Left lung (tissue), 10 donors: ENCODE measurements around the gene CDH1. TPM values are rescaled to one million over a fixed set of nuclear protein-coding genes. Genes with fewer than 3 reads are reported as not detected.

Experiments used
- ATAC-seq: fragments of 200-7000 bp; cut with Tn5 transposase; one replicate; pipeline ENCODE4 v1.9.1; 2020; ENCODE audit warnings: moderate library complexity
- DNase-seq, 4 donors: peaks; one replicate each; pipeline ENCODE4 v3.0.0-alpha.2; 2013 to 2020
- H3K27ac ChIP-seq, 2 donors: fragments of 200-600 bp; sonication (generic) in 1 of 2; one replicate each; pipeline versions ENCODE4 v1.5.0 to v1.8.0; 2020 to 2021
- H3K27me3 ChIP-seq, 2 donors: fragments of 200-600 bp; sonication (generic) in 1 of 2; one replicate each; pipeline versions ENCODE4 v1.5.0 to v1.8.0; 2020 to 2021
- H3K36me3 ChIP-seq, 2 donors: fragments of 200-600 bp; sonication (generic) in 1 of 2; one replicate each; pipeline versions ENCODE4 v1.5.0 to v1.8.0; 2020 to 2021
- H3K4me1 ChIP-seq, 2 donors: fragments of 200-600 bp; one replicate each; pipeline ENCODE4 v1.8.0; 2021
- H3K4me3 ChIP-seq, 2 donors: fragments of 200-600 bp; sonication (generic) in 1 of 2; one replicate each; pipeline versions ENCODE4 v1.5.0 to v1.8.0; 2020 to 2021; ENCODE audit warnings: mild to moderate bottlenecking in 1 of 2
- H3K9me3 ChIP-seq, 2 donors: fragments of 200-600 bp; sonication (generic) in 1 of 2; one replicate each; pipeline versions ENCODE4 v1.5.0 to v1.8.0; 2020 to 2021
- CTCF ChIP-seq, 2 donors: fragments of 200-600 bp; sonication (generic) in 1 of 2; IDR thresholded peaks; one replicate each; pipeline versions ENCODE4 v1.5.0 to v1.8.0; 2021; ENCODE audit warnings: antibody characterized with exemption in 2 of 2
- intact Hi-C, 2 donors: fragments of 100-400 bp; cut with DNase I; formaldehyde crosslinking; loops; one replicate each; pipeline versions ENCODE4 v1.11.2 to v1.14.2; 2022
- polyA plus RNA-seq, 6 donors: library from polyadenylated mRNA; unstranded; fragments of 120-200 nt; gene quantifications; one replicate each; pipeline ENCODE4 v1.2.1, GENCODE V29; 2013; ENCODE audit not compliant: insufficient read length in 6 of 6
- total RNA-seq, 2 donors: library from RNA; stranded (reverse); fragmentation: NEBNext Ultra II Directional; extraction: Animal tissue kit (Norgen Biotek cat#: 25700); gene quantifications; one replicate each; pipeline ENCODE4 v1.2.1, GENCODE V29; 2021
- donor health status: DM: no; HTN: yes; CAD: no.
- donor health status: DM: no; HTN: no; CAD: no.

CDH1 gene
- total and polyA plus RNA-seq, 8 donors: 123 to 292 (median 164) TPM

- DNase-seq (no peak), ATAC-seq (no peak)
- no peak overlapping the region for H3K27ac ChIP-seq
- no peaks in the 10 kb centered on the region for H3K9me3 ChIP-seq
- peaks cover 11 to 25% of the 10 kb centered on the region in 2 donors for H3K4me1 ChIP-seq
- intact Hi-C loops: no loop called here
- peaks cover 0 to 7% of the 10 kb centered on the region in 2 donors for H3K27me3 ChIP-seq
- H3K36me3 ChIP-seq: no peaks in the 10 kb centered on the region
- no peak for TF ChIP-seq CTCF (IDR thresholded peaks at IDR 0.05)
- H3K4me3 ChIP-seq: no peak overlapping the region
Observed at GRCh38 chr16:68759062-68759461, 22.0 kb downstream of the CDH1 start.

DNA sequence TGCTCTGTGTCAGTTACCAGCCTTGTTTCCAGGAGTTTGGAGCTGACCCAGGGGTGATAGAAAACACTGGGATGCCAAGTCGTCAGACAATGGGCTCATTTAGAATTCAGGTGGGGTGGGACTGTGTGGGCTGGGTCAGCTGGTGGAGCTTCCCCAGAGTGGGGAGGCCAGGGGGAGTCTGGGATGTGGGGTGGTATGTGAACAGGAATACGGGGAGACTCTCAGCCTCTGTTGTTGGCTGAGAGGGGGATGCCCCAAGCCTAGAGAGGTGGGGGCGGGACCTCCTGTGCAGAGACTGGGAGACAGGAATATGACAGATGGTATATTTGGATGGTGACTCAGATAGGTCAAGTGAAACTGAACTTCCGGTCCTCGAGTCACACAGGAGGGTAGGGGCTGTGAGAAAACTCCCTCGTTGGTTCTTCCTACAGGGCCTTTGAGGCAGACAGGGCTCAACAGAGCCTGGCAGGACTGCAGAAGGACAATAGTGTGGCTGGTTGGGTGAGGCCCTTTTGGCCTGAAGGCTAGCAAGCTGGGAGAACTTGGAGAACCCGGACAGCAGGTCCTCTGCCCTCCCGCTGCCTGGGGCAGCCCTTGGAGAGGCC is 23.7 kb downstream of the CDH1 start:
- ATAC-seq (peak; percentile 32), DNase-seq (no peak)
- Histone ChIP-seq H3K27me3 (peaks cover 0 to 7% of the 10 kb centered on the region in 2 donors), H3K4me1 (peaks cover 11 to 19% of the 10 kb centered on the region in 2 donors), H3K27ac (no peak overlapping the region), H3K4me3 (no peak overlapping the region), H3K9me3 (no peaks in the 10 kb centered on the region), H3K36me3 (no peaks in the 10 kb centered on the region)
- no peak for TF ChIP-seq CTCF (IDR thresholded peaks at IDR 0.05)
- intact Hi-C loops: no loop called here

DNA sequence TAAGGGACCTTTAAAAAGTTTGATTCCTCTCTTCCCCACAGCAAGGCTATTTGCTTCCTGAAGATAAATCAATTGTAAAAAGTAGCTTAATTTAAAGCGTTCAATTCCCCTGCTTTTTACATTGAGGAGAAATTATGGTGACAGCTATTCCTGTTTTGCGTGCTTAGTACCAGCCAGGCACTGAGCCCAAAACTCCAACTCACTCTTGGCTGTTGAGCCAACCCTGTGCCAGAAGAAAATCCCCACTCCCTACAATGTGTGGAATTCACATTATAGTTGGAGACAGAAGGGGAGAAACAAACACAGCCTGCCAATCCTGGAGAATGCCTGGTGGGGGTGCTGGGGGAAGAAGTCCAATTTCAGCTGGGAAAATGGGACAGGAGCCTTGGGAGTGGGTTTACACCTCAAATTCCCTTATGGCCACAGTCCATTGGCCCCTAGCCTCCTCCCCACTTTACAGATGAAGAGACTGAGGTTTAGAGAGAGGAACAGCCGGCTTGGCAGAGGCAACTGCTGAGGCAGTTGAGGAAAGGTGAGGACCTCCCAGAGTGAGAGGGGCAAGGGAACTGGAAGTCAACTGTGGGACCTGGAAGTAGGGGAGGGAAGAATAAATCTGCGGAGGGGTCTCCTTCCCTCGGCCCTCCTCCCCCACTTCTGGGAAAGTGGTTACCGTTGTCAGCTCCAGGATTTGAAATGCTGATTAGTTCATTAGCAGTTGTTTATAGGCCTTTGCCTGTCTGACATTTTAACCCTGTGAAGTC is 26.1 kb downstream of the CDH1 start:
- Histone ChIP-seq H3K9me3 (no peaks in the 10 kb centered on the region), H3K36me3 (no peaks in the 10 kb centered on the region), H3K27me3 (peaks cover 0 to 7% of the 10 kb centered on the region in 2 donors), H3K4me3 (no peak overlapping the region), H3K4me1 (peaks cover 0 to 7% of the 10 kb centered on the region in 2 donors), H3K27ac (no peak overlapping the region)
- DNase-seq (no peak), ATAC-seq (peak; percentile 35)
- TF ChIP-seq CTCF (IDR thresholded peaks at IDR 0.05): no peak
- intact Hi-C loops: no loop called here

DNA sequence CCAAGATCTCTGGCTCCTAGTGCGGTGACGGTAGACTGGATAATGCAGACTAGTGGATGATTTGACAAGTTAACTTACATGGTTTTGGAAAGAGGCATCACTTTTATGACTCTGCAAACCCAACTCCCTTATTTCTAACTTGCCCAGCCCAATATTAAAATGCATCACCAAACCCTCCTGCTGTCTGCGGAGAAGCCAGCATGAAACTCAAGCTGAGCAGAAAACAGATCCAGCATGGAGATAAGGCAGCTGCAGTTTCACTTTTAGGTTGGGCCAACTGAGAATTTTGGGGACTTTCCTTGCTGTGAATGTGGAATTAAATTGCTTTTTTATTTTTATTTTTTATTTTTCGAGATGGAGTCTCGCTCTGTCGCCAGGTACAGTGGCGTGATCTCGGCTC is 27.8 kb downstream of the CDH1 start:
- Histone ChIP-seq H3K4me3 (no peak overlapping the region), H3K27ac (no peak overlapping the region), H3K36me3 (no peaks in the 10 kb centered on the region), H3K4me1 (peaks cover 0 to 7% of the 10 kb centered on the region in 2 donors), H3K27me3 (peaks cover 0 to 7% of the 10 kb centered on the region in 2 donors), H3K9me3 (no peaks in the 10 kb centered on the region)
- intact Hi-C loops: no loop called here
- DNase-seq (no peak), ATAC-seq (no peak)
- TF ChIP-seq CTCF (IDR thresholded peaks at IDR 0.05): no peak

DNA sequence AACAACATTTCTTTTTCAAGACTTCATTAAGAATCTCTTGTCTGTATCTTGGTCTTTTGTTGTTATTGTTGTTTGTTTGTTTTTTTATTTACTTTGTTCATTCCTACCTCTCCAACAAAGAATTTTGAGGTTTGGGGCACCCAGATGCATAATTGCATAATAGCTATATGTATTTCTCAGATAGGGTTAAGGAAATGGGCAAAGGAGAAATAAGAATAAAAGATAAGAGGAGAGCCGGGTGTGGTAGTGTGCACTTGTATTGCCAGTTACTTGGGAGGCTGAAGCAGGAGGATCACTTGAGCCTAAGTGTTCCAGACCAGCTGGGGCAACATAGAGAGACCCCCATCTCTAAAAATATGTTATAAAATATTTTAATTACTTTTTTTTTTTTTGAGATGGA is 30.5 kb downstream of the CDH1 start:
- TF ChIP-seq CTCF (IDR thresholded peaks at IDR 0.05): no peak
- intact Hi-C loops: no loop called here
- peaks cover 0 to 2% of the 10 kb centered on the region in 2 donors for H3K4me1 ChIP-seq

More for the DNA sequence above, 30.5 kb downstream of the CDH1 start:
- DNase-seq (no peak), ATAC-seq (no peak)
- H3K9me3 ChIP-seq: no peaks in the 10 kb centered on the region
- no peaks in the 10 kb centered on the region for H3K36me3 ChIP-seq
- H3K4me3 ChIP-seq: no peak overlapping the region
- peaks cover 0 to 7% of the 10 kb centered on the region in 2 donors for H3K27me3 ChIP-seq
- H3K27ac ChIP-seq: no peak overlapping the region
